K562 (cell line): ENCODE results near the gene LRP1-AS.

Experiments used
- BRF1 ChIP-seq: IDR thresholded peaks from 3 replicates; pipeline ENCODE4 v1.6.1; 2011; ENCODE audit warnings: borderline replicate concordance, mild to moderate bottlenecking; ENCODE audit not compliant: insufficient read length; ENCODE audit errors: extremely low read depth
- CREM ChIP-seq: IDR thresholded peaks from 2 replicates; pipeline ENCODE4 v1.6.1; 2014; ENCODE audit warnings: antibody characterized with exemption, low read depth
- CTCF ChIP-seq, 3 experiments: IDR thresholded peaks in 2 of 3; conservative IDR thresholded peaks in 1 of 3; 2 replicates each; pipeline ENCODE4 v1.5.1; 2011 to 2012; ENCODE audit warnings: low read length in 3 of 3, mild to moderate bottlenecking in 3 of 3, control low read depth in 2 of 3, improper control_type of control experiment in 1 of 3, inconsistent platforms in 1 of 3, low read depth in 1 of 3, mixed read lengths in 1 of 3, moderate library complexity in 1 of 3; ENCODE audit not compliant: insufficient read depth in 2 of 3
- DNMT1 ChIP-seq: fragments of 450-650 bp; IDR thresholded peaks from 2 replicates; pipeline ENCODE4 v1.6.1; 2016; ENCODE audit warnings: antibody characterized with exemption, mild to moderate bottlenecking
- EP300 ChIP-seq: IDR thresholded peaks from 2 replicates; pipeline ENCODE4 v1.6.1; 2012; ENCODE audit warnings: low read length, improper control_type of control experiment
- FOXM1 ChIP-seq, 2 experiments: fragments of 450-650 bp in 1 of 2; sonication (generic) in 1 of 2; formaldehyde crosslinking in 1 of 2; IDR thresholded peaks; 2 replicates each; pipeline versions ENCODE4 v1.6.1 to v1.9.0; 2017 to 2022; ENCODE audit warnings: low read depth in 2 of 2, mild to moderate bottlenecking in 2 of 2, missing genetic modification reagents in 1 of 2, moderate library complexity in 1 of 2
- MAX ChIP-seq: sonication (generic); formaldehyde crosslinking; IDR thresholded peaks from 2 replicates; pipeline ENCODE4 v1.9.0; 2022; ENCODE audit warnings: mild to moderate bottlenecking, missing genetic modification reagents
- MAZ ChIP-seq, 2 experiments: fragments of 450-650 bp in 1 of 2; sonication (generic) in 1 of 2; formaldehyde crosslinking; IDR thresholded peaks in 1 of 2; conservative IDR thresholded peaks in 1 of 2; 2 replicates each; pipeline versions ENCODE4 v1.4.0 to v1.5.0; 2020; ENCODE audit warnings: mild to moderate bottlenecking in 1 of 2, missing genetic modification reagents in 1 of 2
- SMC3 ChIP-seq: conservative IDR thresholded peaks from 2 replicates; pipeline ENCODE4 v1.6.1; 2011; ENCODE audit warnings: low read depth, low read length, improper control_type of control experiment; ENCODE audit not compliant: insufficient read depth
- TAF1 ChIP-seq: IDR thresholded peaks from 2 replicates; pipeline ENCODE4 v1.6.1; 2011; ENCODE audit warnings: mild to moderate bottlenecking, low read length, moderate library complexity; ENCODE audit not compliant: insufficient read depth, control insufficient read depth, severe bottlenecking; ENCODE audit errors: extremely low read depth
- TCF7 ChIP-seq: sonication (generic); IDR thresholded peaks from 2 replicates; pipeline ENCODE4 v1.6.1; 2016; ENCODE audit warnings: antibody characterized with exemption, borderline replicate concordance
- ZZZ3 ChIP-seq: fragments of 450-650 bp; IDR thresholded peaks from 2 replicates; pipeline ENCODE4 v1.6.1; 2016; ENCODE audit warnings: antibody characterized with exemption, mild to moderate bottlenecking, moderate library complexity
- TF ChIP-seq, protein P1 (sequence below), 2 experiments: fragments of 450-650 bp in 1 of 2; sonication (generic) in 1 of 2; formaldehyde crosslinking; conservative IDR thresholded peaks; 2 replicates each; pipeline versions ENCODE4 v1.4.0 to v1.8.1; 2020 to 2022; ENCODE audit warnings: mild to moderate bottlenecking in 1 of 2, missing genetic modification reagents in 1 of 2

DNA sequence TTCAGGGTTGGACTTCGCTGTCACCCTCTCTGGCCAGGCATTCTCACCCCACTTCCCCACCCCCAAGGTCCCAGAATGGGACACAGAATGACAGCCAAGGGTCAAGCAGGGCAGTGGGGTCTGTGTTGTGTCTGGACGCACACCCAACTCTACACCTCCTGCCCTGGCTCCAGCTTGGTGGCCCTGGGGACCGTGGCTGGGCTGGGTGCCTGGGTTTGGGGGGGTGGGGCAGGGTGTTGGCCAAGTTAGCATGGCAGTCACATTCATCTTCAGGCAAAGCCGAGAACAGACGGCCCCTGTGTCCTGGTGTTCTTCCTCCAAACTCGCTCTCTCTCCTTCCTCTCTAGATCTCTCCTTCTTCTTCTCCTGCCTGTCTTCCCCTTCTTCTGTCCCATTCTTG, 13.5 kb downstream of the LRP1-AS start:
- no peak for TF ChIP-seq MAX (CRISPR knock-in tag)
- TF ChIP-seq, protein P1, sequence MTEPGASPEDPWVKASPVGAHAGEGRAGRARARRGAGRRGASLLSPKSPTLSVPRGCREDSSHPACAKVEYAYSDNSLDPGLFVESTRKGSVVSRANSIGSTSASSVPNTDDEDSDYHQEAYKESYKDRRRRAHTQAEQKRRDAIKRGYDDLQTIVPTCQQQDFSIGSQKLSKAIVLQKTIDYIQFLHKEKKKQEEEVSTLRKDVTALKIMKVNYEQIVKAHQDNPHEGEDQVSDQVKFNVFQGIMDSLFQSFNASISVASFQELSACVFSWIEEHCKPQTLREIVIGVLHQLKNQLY (CRISPR knock-in tag; conservative IDR thresholded peaks at IDR 0.05) = no peak
- no peak for TF ChIP-seq CTCF (IDR thresholded peaks at IDR 0.05 in 2 of 3, conservative IDR thresholded peaks at IDR 0.05 in 1 of 3; ENCODE audit: insufficient read depth in 2 of 3, low read depth in 1 of 3, low read length in 3 of 3)
- TF ChIP-seq SMC3 = no peak
- no peak for TF ChIP-seq FOXM1 (IDR thresholded peaks at IDR 0.05; ENCODE audit: low read depth)
- no peak for TF ChIP-seq FOXM1 (CRISPR knock-in tag; IDR thresholded peaks at IDR 0.05; ENCODE audit: low read depth)
- TF ChIP-seq EP300 = no peak
- TF ChIP-seq DNMT1 = no peak
- TF ChIP-seq TAF1 = no peak
- no peak for TF ChIP-seq ZZZ3
- TF ChIP-seq CREM = no peak
- no peak for TF ChIP-seq BRF1
- no peak for TF ChIP-seq MAZ (CRISPR knock-in tag; conservative IDR thresholded peaks at IDR 0.05 in 1 of 2, IDR thresholded peaks at IDR 0.05 in 1 of 2)
- no peak for TF ChIP-seq TCF7
